ENCODE data around the gene TTC21A.

Gene TTC21A

DNA sequence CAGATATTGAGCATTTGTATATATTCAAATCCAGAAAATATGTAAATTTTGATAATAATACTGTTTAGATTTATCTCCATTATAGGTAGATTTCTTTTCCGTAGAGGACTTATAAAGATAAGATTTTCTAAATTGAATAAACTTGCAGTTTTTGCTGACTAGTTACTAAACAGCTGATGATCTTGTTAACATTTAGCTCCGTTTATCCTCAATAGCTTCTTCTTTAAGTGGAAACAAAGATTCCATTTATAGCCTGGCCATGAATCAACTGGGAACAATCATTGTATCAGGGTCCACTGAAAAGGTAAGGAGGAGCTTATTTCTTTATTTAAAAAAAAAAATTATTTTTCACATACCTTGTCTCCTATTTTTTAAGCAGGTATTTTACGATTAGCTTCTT lies 38.9 kb upstream of the TTC21A start:
- no peak for TF ChIP-seq CTCF (IDR thresholded peaks at IDR 0.05; ENCODE audit: low read depth, low read length, missing control alignments)
- no peak overlapping the region for H3K4me3 ChIP-seq (replicated peaks; ENCODE audit: low read depth, low read length)

GRCh38 chr3:39075910-39076309 lies 31.6 kb upstream of the TTC21A start:
- no peak overlapping the region for H3K4me3 ChIP-seq (replicated peaks; ENCODE audit: low read depth, low read length)

More for the DNA sequence above, 38.9 kb upstream of the TTC21A start:
- no peak for DNase-seq (ENCODE audit: extremely low read depth, low read depth)

DNA sequence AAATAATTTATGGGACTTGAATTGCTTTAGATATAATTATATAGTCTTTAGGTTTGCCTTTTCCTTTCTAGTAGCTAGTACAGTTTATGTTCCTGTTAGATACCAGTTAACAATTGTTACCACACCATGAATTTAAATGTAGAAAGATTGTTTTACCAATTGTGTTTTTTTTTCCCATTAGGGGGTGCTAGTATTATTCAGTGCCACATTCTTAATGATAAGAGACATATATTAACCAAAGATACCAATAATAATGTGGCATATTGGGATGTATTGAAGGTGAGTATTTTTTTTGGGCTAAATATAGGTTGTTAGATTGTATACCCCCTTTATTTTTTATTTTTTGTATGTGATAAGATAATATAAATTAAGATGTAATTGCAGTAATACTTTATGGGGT lies 27.9 kb upstream of the TTC21A start:
- no peak overlapping the region for H3K4me3 ChIP-seq (replicated peaks; ENCODE audit: low read depth, low read length)
- DNase-seq (ENCODE audit: extremely low read depth, low read depth), result no peak
- no peak for TF ChIP-seq CTCF (IDR thresholded peaks at IDR 0.05; ENCODE audit: low read depth, low read length, missing control alignments)

More at GRCh38 chr3:39075910-39076309, 31.6 kb upstream of the TTC21A start:
- TF ChIP-seq CTCF (IDR thresholded peaks at IDR 0.05; ENCODE audit: low read depth, low read length, missing control alignments), result no peak
- DNase-seq (ENCODE audit: extremely low read depth, low read depth), result no peak

GRCh38 chr3:39080026-39080425 lies 27.5 kb upstream of the TTC21A start:
- no peak overlapping the region for H3K4me3 ChIP-seq (replicated peaks; ENCODE audit: low read depth, low read length)
- DNase-seq (ENCODE audit: extremely low read depth, low read depth), result no peak
- no peak for TF ChIP-seq CTCF (IDR thresholded peaks at IDR 0.05; ENCODE audit: low read depth, low read length, missing control alignments)

- H3K4me3 ChIP-seq (replicated peaks; ENCODE audit: low read depth, low read length), result no peak overlapping the region
- DNase-seq (ENCODE audit: extremely low read depth, low read depth), result no peak
- TF ChIP-seq CTCF (IDR thresholded peaks at IDR 0.05; ENCODE audit: low read depth, low read length, missing control alignments), result no peak
Observed at GRCh38 chr3:39082666-39083313, 24.7 kb upstream of the TTC21A start.

DNA sequence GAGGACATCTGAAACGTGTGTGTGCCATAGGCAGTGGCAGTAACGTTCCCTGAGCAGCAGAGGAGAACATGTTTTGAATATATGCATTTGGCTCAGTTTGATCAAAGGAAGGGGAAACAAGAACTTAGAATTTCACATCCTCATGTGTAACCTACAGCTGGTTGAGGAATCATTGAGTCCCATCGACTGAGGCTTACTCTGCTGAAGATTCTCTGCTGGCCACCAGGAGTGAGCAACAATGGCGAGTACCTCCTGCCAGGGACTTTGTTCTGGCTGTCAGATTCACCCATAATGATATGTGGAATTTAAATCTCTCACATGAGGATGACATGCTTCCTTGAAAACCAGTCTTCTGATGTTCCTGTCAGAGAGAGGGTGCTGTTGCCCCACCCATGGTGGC lies 21.3 kb upstream of the TTC21A start:
- no peak for DNase-seq (ENCODE audit: extremely low read depth, low read depth)
- no peak overlapping the region for H3K4me3 ChIP-seq (replicated peaks; ENCODE audit: low read depth, low read length)
- TF ChIP-seq CTCF (IDR thresholded peaks at IDR 0.05; ENCODE audit: low read depth, low read length, missing control alignments), result no peak

DNA sequence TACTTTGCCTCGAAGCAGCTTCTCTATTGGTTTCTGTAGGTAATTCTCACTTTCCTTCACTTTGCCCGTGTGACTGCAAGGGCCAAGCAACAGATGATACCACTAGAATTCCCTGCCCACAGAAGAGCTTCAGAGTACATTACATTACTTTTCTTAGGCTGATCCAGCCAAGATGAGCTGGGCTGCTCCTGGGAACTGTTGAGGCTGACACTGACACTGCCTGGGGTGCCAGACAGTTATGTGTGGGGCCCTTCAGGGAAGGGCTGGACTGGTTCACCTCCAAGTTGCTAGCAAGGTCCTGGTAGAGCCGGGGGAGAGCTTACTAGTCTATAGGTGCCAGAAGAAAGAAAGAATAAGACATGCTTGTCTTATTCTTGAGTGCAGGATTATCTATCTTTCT lies 19.0 kb upstream of the TTC21A start:
- H3K4me3 ChIP-seq (replicated peaks; ENCODE audit: low read depth, low read length), result no peak overlapping the region
- no peak for DNase-seq (ENCODE audit: extremely low read depth, low read depth)
- TF ChIP-seq CTCF (IDR thresholded peaks at IDR 0.05; ENCODE audit: low read depth, low read length, missing control alignments), result no peak
